ENCODE results near the gene HDAC9.

- TF ChIP-seq POLR2A (IDR thresholded peaks at IDR 0.05; ENCODE audit: low read length) (no peak), GATA1 (IDR thresholded peaks at IDR 0.05; ENCODE audit: low read depth, low read length) (no peak)
Measured at GRCh38 chr7:18960725-18961124, 465.2 kb downstream of the HDAC9 start.

All from erythroblast (primary cell).